Right forelimb (tissue), 1 donor: ENCODE data around the gene SPINK6.

ENCODE experiments used
- DNase-seq: peaks from one replicate; pipeline ENCODE4 v3.0.0-alpha.2; 2018

The SPINK6 gene, protein sequence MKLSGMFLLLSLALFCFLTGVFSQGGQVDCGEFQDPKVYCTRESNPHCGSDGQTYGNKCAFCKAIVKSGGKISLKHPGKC

DNA sequence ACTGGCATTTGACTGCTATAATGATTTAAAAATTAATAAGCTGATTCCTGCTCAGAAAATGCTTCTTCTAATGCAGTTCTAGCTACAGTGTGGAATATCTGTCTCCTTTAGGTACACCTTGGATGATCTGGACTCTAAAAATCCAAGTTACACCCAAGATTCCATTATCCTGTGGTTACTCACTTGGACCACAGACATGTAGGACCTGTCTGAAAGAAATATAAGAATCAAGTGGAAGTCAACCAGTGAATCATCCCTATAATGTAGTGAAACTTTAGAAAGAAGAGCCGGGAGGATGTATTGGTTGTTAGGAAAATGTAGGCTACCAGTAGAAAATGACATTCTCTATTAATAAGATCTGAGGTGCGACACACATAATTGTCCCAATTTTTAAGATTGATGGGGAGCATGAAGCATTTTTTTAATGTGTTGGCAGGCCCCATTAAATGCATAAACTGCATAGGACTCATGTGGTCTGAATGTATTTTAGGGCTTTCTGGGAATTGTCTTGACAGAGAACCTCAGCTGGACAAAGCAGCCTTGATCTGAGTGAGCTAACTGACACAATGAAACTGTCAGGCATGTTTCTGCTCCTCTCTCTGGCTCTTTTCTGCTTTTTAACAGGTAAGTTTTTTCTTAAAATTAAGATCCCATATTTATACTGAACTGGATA is at the start of gene SPINK6:
SPINK6 (plus strand) TSS at position 512 of the 673 bp plus-strand sequence; CDS start at position 567, 55 bp downstream.
- no peak for DNase-seq

DNA sequence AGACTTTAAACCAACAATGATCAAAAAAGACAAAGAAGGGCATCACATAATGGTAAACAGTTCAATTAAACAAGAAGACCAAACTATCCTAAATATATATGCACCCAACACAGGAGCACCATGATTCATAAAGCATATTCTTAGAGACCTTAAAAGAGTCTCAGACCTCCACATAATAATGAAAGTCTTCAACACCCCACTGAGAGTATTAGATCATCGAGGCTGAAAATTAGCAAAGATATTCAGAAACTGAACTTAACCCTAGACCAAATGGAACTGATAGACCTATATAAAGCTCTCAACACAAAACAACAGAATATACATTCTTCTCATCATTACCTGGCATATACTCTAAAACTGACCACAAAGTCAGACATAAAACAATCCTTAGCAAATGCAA is 46.2 kb upstream of the SPINK6 start:
- no peak for DNase-seq

GRCh38 chr5:148162038-148162437 is 40.8 kb upstream of the SPINK6 start:
- no peak for DNase-seq

GRCh38 chr5:148163345-148163744 is 39.5 kb upstream of the SPINK6 start:
- no peak for DNase-seq

GRCh38 chr5:148166550-148167283 is 36.1 kb upstream of the SPINK6 start:
- no peak for DNase-seq

DNA sequence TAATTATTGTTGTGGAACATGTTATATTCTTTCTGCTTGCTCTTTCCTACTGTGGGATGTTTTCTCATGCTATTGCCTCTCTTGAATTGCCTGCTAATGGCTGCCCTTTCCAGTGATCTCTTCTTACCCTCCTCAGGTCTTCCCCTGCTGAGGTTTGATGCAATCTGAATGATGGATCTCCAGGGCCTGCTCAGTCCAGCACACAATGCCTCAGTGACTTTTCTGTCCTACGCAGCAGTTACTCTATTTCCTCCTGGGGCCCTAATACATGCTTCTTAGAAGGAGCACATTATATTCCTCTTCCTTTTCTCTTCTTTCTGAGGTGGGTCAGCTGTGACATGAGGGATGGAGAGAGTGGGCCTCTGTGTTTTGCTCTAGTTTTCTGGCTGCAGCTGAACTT is 34.6 kb upstream of the SPINK6 start, which contains the start of gene SPINK14:
SPINK14 (plus strand) TSS at position 301 of the 400 bp plus-strand sequence. CDS start 1,187 bp downstream, outside the sequence.
- no peak for DNase-seq

DNA sequence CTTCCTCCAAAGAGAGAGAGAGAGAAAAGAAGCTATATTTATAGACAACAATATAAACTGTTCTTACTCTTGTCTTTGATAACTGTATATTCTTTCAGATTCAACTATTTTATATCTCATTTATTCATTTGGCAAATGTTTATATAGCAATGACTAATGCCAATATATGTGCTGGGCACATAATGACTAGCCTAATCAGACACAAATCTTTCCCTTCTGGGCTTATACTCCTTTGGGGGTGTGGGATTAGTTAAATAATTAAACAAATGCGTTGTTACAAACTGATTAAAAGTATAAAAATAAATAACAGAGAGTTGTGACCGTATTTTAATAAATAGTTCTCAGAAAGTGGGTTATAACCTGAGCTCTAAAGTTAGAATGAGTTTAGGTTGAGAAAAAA is 30.5 kb upstream of the SPINK6 start:
- DNase-seq = no peak

DNA sequence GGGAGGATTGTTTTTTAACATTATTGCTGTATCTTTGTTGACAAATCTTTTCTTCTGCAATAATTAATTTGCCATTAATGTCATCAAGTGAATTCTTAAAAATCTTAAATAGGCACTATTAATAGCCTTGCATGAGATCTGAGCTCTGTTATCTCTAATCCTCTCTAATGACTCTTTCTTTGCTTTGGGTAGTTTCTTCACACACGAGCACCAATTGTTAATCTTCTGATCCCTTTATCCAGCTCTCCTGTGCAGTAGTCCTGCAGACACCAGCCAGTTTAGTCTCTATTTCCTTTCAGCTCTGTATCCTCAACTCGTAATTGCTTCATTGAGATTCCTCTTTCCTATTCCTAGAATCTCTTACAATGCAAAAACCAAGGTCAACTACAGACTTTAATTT is 26.4 kb upstream of the SPINK6 start:
- no peak for DNase-seq

- no peak for DNase-seq
These were observed 25.6 kb upstream of the SPINK6 start for GRCh38 chr5:148177207-148177606.

DNA sequence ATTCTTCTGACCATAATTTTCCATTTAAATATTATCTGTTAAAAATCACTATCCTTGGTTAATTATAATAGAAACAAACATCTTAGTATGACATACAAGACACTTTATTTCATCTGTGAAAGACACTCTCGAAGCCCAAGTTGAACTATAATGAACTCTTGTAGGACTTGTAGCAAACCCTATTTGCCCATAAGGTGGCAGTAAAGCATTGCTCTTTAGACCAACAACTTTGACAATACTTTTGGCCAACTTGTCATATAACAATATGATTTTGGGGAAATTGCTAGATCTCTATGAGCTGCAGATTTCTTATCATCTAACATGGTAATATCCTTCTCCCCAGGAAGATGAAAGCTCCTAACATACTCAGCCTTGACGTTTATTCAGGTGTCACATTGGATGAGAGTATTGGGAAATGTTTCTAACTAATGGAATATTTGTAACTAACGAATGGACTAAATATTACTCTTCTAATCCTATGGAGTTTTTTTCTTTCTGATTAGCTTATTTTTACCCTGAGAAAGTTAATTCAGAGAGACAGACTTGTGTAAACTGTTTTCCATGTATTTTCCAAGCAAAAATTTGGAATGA is 23.5 kb upstream of the SPINK6 start:
- DNase-seq = no peak

- no peak for DNase-seq
These were observed 16.4 kb upstream of the SPINK6 start for GRCh38 chr5:148186248-148187003.

GRCh38 chr5:148191010-148191409 is 11.8 kb upstream of the SPINK6 start:
- DNase-seq = no peak

GRCh38 chr5:148193202-148193601 is 9.6 kb upstream of the SPINK6 start:
- DNase-seq = no peak

DNA sequence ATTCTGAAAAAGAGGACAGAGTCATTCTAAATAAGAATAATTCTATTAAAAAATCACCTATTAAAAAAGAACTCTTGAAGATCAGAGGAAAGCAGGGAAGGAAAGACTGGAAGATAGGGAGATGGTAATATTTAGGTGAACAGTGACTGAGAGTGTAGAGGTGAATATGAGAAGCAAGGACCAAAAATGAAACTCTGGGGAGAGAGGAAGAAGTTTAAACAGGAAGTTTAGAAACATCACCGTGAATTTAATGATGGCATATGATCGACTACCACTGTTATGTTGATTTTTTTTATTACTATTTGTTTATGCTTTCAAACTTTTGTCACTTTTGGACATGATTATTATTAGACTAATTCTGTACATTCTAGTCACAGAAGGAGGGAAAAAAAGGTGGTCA is 1.7 kb upstream of the SPINK6 start:
- no peak for DNase-seq

DNA sequence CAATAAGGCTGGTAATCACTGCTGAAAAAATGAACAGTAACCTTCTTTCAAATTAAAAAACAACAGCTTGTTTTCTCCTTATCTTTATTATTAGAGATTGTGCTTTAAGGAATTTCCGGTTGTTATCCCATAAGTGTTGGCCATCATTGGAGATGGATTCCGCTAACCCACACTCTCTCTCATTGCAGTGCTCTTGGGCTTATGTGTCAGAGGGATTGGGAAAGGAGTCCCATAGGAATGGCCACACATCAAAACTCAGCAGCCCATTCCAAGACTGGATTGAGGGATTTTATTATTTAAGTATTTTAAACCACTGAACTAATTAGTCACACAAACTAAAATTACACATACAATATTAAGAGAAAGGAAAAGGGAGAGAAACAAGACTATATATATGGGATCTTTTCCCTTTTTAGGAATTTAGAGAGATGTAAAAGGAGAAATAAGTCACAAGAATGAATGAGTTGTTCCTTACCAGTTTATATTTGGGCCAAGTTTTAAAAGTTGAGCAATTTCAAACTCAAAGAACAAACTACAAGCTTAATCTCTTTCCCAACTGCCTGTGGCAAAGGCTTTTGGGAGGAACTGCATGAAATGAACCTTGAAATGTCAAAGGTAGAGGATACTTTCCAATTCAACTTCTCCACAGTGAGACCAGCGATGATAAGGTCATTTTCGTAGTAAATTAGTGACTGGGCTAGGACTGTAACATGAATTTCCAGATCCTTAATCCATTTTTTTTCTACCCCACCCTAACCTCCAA is 2.4 kb downstream of the SPINK6 start:
- no peak for DNase-seq

DNA sequence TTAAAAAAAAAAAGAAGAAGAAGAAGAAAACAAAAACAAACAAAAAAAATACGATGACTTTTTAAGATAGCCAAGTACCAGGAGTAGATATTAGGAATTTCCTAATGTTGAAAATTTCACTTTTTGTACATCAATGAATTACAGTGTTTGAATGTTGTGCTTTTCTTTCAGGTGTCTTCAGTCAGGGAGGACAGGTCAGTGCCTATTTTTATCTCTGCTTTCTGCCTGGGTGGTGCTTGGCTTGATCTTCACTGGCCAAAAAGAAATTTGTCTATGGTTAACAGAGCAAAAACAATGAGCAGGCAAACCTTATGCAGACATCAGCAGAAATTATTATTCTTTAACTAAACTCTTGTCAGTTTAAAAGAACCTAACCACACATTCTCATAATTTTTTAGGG is 3.0 kb downstream of the SPINK6 start:
- DNase-seq = no peak

DNA sequence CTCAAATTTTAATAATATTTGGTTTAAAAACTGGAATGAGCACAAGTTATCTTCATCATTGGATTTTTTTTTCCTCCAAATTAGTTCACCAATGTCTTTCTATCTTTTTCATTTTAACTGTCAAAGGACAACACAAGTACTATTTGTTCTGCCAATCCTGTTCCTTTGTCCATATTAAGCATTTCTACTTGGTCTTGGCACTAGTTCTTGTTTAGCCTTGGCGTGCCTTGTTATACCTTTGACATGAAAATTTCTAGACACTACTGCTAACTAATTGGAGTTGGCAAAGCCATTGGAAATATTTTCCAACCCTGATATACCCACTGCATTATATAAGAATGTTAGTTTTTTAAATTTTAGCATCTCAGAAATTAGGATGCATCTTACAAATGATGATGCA is 3.8 kb downstream of the SPINK6 start:
- no peak for DNase-seq

- no peak for DNase-seq
These were observed 5.4 kb downstream of the SPINK6 start for GRCh38 chr5:148208226-148208625.

DNA sequence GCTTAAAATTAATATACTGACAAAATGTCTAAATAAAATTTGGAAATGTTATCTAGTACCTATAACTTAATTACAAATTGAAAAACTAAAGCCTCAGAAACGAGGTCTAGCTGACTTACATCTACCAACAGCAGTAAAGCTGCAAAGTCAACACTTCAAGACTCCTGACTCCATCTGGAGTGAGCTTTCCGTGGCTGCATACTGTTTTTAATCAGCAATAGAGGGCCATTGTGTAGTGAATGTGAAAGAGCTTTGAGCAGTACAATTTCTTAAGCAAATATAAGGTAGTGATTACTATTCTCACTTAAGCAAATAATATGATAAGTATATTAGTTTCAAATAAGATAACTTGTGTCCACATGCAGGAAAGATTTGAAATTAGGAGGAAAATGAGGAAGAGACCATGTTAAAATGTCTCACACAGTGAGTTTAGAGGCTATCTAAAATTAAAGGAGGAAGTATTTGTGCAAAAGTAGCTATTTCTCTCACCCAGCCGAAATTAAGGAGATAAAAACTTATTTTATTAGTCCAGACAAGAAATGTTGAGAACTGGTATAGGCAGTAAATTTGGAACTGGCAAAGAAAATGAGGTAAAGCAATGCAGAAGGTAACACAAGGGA is 6.4 kb downstream of the SPINK6 start:
- no peak for DNase-seq

- no peak for DNase-seq
These were observed 11.9 kb downstream of the SPINK6 start for GRCh38 chr5:148214665-148215185.

- DNase-seq = no peak
These were observed 18.7 kb downstream of the SPINK6 start for GRCh38 chr5:148221508-148221907.
